Measurements from ENCODE around the gene EIF4G1. TPM values are rescaled to one million over a fixed set of nuclear protein-coding genes. Genes with fewer than 3 reads are reported as not detected.

Gene EIF4G1
- total and polyA plus RNA-seq, 2 of the 8 experiments (the other 6 are each of a cell fraction or from before 2014, with no cell fraction given): 318 to 473 TPM

GRCh38 chr3:184361932-184362667 is 47.7 kb downstream of the EIF4G1 start:
- Histone ChIP-seq H3K18ac (ENCODE audit: extremely low read depth, low read length) (peak overlapping the region; percentile 17), H3K4me1 (replicated peaks in 1 of 4; ENCODE audit: control insufficient read depth in 3 of 4, insufficient read depth in 4 of 4, low read length in 3 of 4) (peaks cover 3 to 18% (median 12%) of the 10 kb centered on the region in 4 experiments), H2BK15ac (ENCODE audit: low read length) (0 out of 2 replicates have a peak overlapping the region, but pooled peaks have one; percentile 46), H4K8ac (ENCODE audit: extremely low read depth, insufficient read depth, low read length) (peak overlapping the region; percentile 97; the same call in 1 of the 2 replicates), H3K4me3 (ENCODE audit: extremely low read depth in 1 of 4, insufficient read depth in 2 of 4, low read depth in 3 of 4, low read length in 4 of 4) (peak overlapping the region; percentile 77 to 88 (median 80)), H2BK5ac (ENCODE audit: low read depth, low read length) (peak overlapping the region; percentile 88), H3K9ac (replicated peaks in 1 of 4; ENCODE audit: extremely low read depth in 1 of 4, low read depth in 3 of 4, low read length in 3 of 4) (peak overlapping the region in 3 of 4 experiments; percentile 70 to 92 (median 74); a peak in 6 of 7 replicates), H3K56ac (replicated peaks; ENCODE audit: insufficient read length, low read depth, low read length) (peak overlapping the region; percentile 51), H3K23me2 (ENCODE audit: low read depth, low read length) (peaks cover 22% of the 10 kb centered on the region), H2AK5ac (ENCODE audit: low read depth, low read length) (no peak overlapping the region; the same call in 1 of the 2 replicates), H3K27me3 (replicated peaks in 1 of 4; ENCODE audit: control insufficient read depth in 3 of 4, extremely low read depth in 1 of 4, insufficient read depth in 3 of 4, low read length in 3 of 4) (peaks cover 0 to 8% (median 3%) of the 10 kb centered on the region in 4 experiments; a peak in 3 of 7 replicates), H4K91ac (replicated peaks; ENCODE audit: insufficient read length, low read length) (peak overlapping the region; percentile 3), H3K79me2 (ENCODE audit: control insufficient read depth in 1 of 2, insufficient read depth in 2 of 2, low read length in 2 of 2) (peaks cover 0 to 15% of the 10 kb centered on the region in 2 experiments; a peak in 2 of 4 replicates), H3K79me1 (ENCODE audit: low read depth, low read length) (0 out of 2 replicates have a peak, but pooled peaks cover 3% of the 10 kb centered on the region), H2AFZ (ENCODE audit: low read length) (no peak overlapping the region), H2BK12ac (ENCODE audit: low read depth, low read length) (peak overlapping the region; percentile 60; the same call in 1 of the 2 replicates), H3K9me3 (ENCODE audit: insufficient read depth in 2 of 2, low read depth in 1 of 2, low read length in 1 of 2) (no peaks in the 10 kb centered on the region), H3K4me2 (ENCODE audit: insufficient read depth in 1 of 2, low read depth in 2 of 2, low read length in 2 of 2) (peak overlapping the region; percentile 94 to 98), H3K36me3 (ENCODE audit: control insufficient read depth in 2 of 4, insufficient read depth in 4 of 4, low read length in 3 of 4) (peaks cover 3 to 30% (median 21%) of the 10 kb centered on the region in 4 experiments; a peak in 7 of 8 replicates), H2BK120ac (replicated peaks; ENCODE audit: low read depth, low read length) (no peak overlapping the region), H2BK20ac (ENCODE audit: low read length) (no peak overlapping the region), H4K5ac (ENCODE audit: insufficient read length, low read depth, low read length) (peak overlapping the region; percentile 85), H3K14ac (ENCODE audit: insufficient read length) (no peak overlapping the region), H3K4ac (replicated peaks; ENCODE audit: insufficient read length, low read depth, low read length) (peak overlapping the region; percentile 78), H3K23ac (ENCODE audit: insufficient read length) (no peak overlapping the region), H4K20me1 (replicated peaks in 1 of 2; ENCODE audit: control insufficient read depth in 1 of 2, insufficient read depth in 2 of 2, low read length in 2 of 2) (peaks cover 8 to 12% of the 10 kb centered on the region in 2 experiments), H3K27ac (ENCODE audit: low read depth, low read length) (peak overlapping the region; percentile 92)
- FAIRE-seq (no peak), DNase-seq (ENCODE audit: low read depth in 1 of 2, low spot score in 2 of 2) (peak in 1 of 2 experiments; percentile 70)
- ChIA-PET CTCF (ENCODE audit: partially characterized antibody) (interaction anchor here (0.7 to 7.1 kb wide), 8 partner anchors 8 to 467 kb away, joined by 3 to 47 read pairs (median 4); no protein-coding TSS in a partner anchor), POLR2A (ENCODE audit: partially characterized antibody) (interaction anchor here (0.6 to 5.2 kb wide), 19 partner anchors 10 to 376 kb away, joined by 3 to 32 read pairs (median 4); partner anchors contain the start of gene FAM131A)
- WGBS, 2 experiments (ENCODE audit: extremely low coverage in 1 of 2, insufficient coverage in 1 of 2, insufficient read length in 1 of 2, insufficient replicate concordance in 2 of 2, low coverage in 1 of 2, low lambda C conversion rate in 2 of 2, missing lambda C conversion rate in 1 of 2): 2% methylated on average over 30 of the region's 38 CpGs; no CpG with 5 or more reads in 1 of the 2 experiments
- TF ChIP-seq POLR2A (IDR thresholded peaks at IDR 0.05; ENCODE audit: control extremely low read depth in 1 of 2, low read depth in 2 of 2, low read length in 2 of 2) (no peak), SAP30 (IDR thresholded peaks at IDR 0.05; ENCODE audit: insufficient read depth, insufficient replicate concordance, low read length) (peak; percentile 14), POLR2AphosphoS5 (IDR thresholded peaks at IDR 0.05; ENCODE audit: low read depth, low read length) (peak; percentile 72), ASH2L (IDR thresholded peaks at IDR 0.05; ENCODE audit: low read length) (peak; percentile 21), EP300 (IDR thresholded peaks at IDR 0.05; ENCODE audit: borderline replicate concordance in 1 of 2, low read depth in 2 of 2, low read length in 2 of 2) (peak in 1 of 2 experiments; percentile 72; a peak in 1 of 3 replicates), ZNF274 (IDR thresholded peaks at IDR 0.05; ENCODE audit: borderline replicate concordance, extremely low read depth, low read length) (no peak), CTBP2 (IDR thresholded peaks at IDR 0.05; ENCODE audit: borderline replicate concordance, insufficient read depth, insufficient read length, low read length) (peak; percentile 6), HDAC2 (IDR thresholded peaks at IDR 0.05; ENCODE audit: borderline replicate concordance in 1 of 2, low read depth in 2 of 2, low read length in 2 of 2) (0 out of 4 replicates have a peak, but pooled peaks of 1 of the 2 experiments have one; percentile 25), EGR1 (IDR thresholded peaks at IDR 0.05; ENCODE audit: borderline replicate concordance, low read depth, low read length) (peak; percentile 56), CHD2 (IDR thresholded peaks at IDR 0.05; ENCODE audit: low read length) (no peak)

Measured in H1 (cell line).